Caco-2 (cell line): ENCODE data around the gene MAGI1. TPM values are rescaled to one million over a fixed set of nuclear protein-coding genes. Genes with fewer than 3 reads are reported as not detected.

Experiments used
- BruUV-seq: library from RNA; stranded (reverse); fragments of 400-500 nt; replicated peaks from 2 replicates; lab custom pipeline; 2021; lab: Mats Ljungman, UMichigan
- CTCF ChIA-PET: fragments of 300-600 bp; sonication (Branson Sonifier 250); formaldehyde crosslinking; loops from one replicate; lab custom pipeline; 2022; ENCODE audit warnings: antibody characterized with exemption; lab: Charles Lee
- POLR2A ChIA-PET: fragments of 300-600 bp; sonication (Branson Sonifier 250); formaldehyde crosslinking; loops from one replicate; lab custom pipeline; 2022; ENCODE audit warnings: antibody characterized with exemption; lab: Charles Lee
- DNase-seq, 2 experiments: peaks; one replicate each; pipeline versions ENCODE4 v3.0.0 to v3.0.0-alpha.2; 2020 to 2022
- H3K27me3 ChIP-seq: replicated peaks from 2 replicates; pipeline ENCODE4 v1.6.0; 2011; ENCODE audit warnings: low read length; ENCODE audit not compliant: control insufficient read depth, insufficient read depth
- H3K36me3 ChIP-seq: 2 replicates; pipeline ENCODE4 v1.5.1; 2011; ENCODE audit warnings: low read length; ENCODE audit not compliant: control insufficient read depth, insufficient read depth
- H3K4me1 ChIP-seq: fragments of 250-450 bp; sonication (Bioruptor Pico); 2 replicates; pipeline ENCODE4 v1.5.1; 2020; ENCODE audit warnings: mild to moderate bottlenecking
- H3K4me3 ChIP-seq: 2 replicates; pipeline ENCODE4 v1.5.1; 2011; ENCODE audit warnings: low read depth, mild to moderate bottlenecking, control low read depth, low read length
- H3K9me3 ChIP-seq: fragments of 250-450 bp; sonication (Bioruptor Pico); 2 replicates; pipeline ENCODE4 v1.5.1; 2020; ENCODE audit warnings: mild to moderate bottlenecking, moderate library complexity
- H3K27ac Mint-ChIP-seq: one replicate; pipeline ENCODE4 v1.8.0; 2022; ENCODE audit warnings: mixed read lengths; ENCODE audit not compliant: unreplicated experiment
- H3K27me3 Mint-ChIP-seq: one replicate; pipeline ENCODE4 v1.8.0; 2022; ENCODE audit warnings: mixed read lengths; ENCODE audit not compliant: insufficient read depth, unreplicated experiment
- H3K36me3 Mint-ChIP-seq: one replicate; pipeline ENCODE4 v1.8.0; 2022; ENCODE audit warnings: mild to moderate bottlenecking, mixed read lengths; ENCODE audit not compliant: insufficient read depth, unreplicated experiment
- H3K4me1 Mint-ChIP-seq: one replicate; pipeline ENCODE4 v1.8.0; 2022; ENCODE audit warnings: low read depth, mixed read lengths; ENCODE audit not compliant: unreplicated experiment
- H3K4me3 Mint-ChIP-seq: one replicate; pipeline ENCODE4 v1.8.0; 2022; ENCODE audit warnings: mild to moderate bottlenecking, moderate library complexity, mixed read lengths; ENCODE audit not compliant: unreplicated experiment
- H3K9me3 Mint-ChIP-seq: one replicate; pipeline ENCODE4 v1.8.0; 2022; ENCODE audit warnings: mixed read lengths; ENCODE audit not compliant: unreplicated experiment
- CTCF ChIP-seq, 2 experiments: fragments of 200-600 bp in 1 of 2; IDR thresholded peaks; 1 replicate in 1 of 2; 2 replicates in 1 of 2; pipeline versions ENCODE4 v1.5.1 to v1.8.0; 2011 to 2022; ENCODE audit warnings: antibody characterized with exemption in 1 of 2, control low read depth in 1 of 2, inconsistent platforms in 1 of 2, low read depth in 1 of 2, low read length in 1 of 2, mild to moderate bottlenecking in 1 of 2, moderate library complexity in 1 of 2; ENCODE audit not compliant: insufficient read depth in 1 of 2, severe bottlenecking in 1 of 2, unreplicated experiment in 1 of 2
- intact Hi-C: fragments of 100-400 bp; cut with micrococcal nuclease; formaldehyde crosslinking; loops from one replicate; pipeline ENCODE4 v1.10.0; 2022; ENCODE audit not compliant: unreplicated experiment
- total RNA-seq: library from RNA; stranded (reverse); gene quantifications from 2 replicates; pipeline ENCODE4 v1.2.3, GENCODE V29; 2022

Gene MAGI1
- total RNA-seq, 1 experiment from 2014 or later: 64.9 TPM

- intact Hi-C loops: no loop called here
- H3K4me3 ChIP-seq: no peak overlapping the region
- peaks cover 24% of the 10 kb centered on the region for H3K36me3 Mint-ChIP-seq
- POLR2A ChIA-PET: no interaction called here
- CTCF ChIA-PET: interaction anchor here (0.6 to 0.7 kb wide), 2 partner anchors 16 to 180 kb away, joined by 3 read pairs; no protein-coding TSS in a partner anchor
- no peaks in the 10 kb centered on the region for H3K27me3 ChIP-seq
- H3K27me3 Mint-ChIP-seq: no peaks in the 10 kb centered on the region
- BruUV-seq: no TSS peak
- H3K36me3 ChIP-seq: no peaks in the 10 kb centered on the region
- no peak overlapping the region for H3K4me3 Mint-ChIP-seq
- peaks cover 47% of the 10 kb centered on the region for H3K4me1 ChIP-seq
- no peak for DNase-seq
- no peak overlapping the region for H3K27ac Mint-ChIP-seq
- TF ChIP-seq CTCF (IDR thresholded peaks at IDR 0.05; ENCODE audit: insufficient read depth in 1 of 2, low read depth in 1 of 2, low read length in 1 of 2, severe bottlenecking in 1 of 2, unreplicated experiment in 1 of 2): no peak
- no peaks in the 10 kb centered on the region for H3K9me3 Mint-ChIP-seq
- H3K4me1 Mint-ChIP-seq: peaks cover 38% of the 10 kb centered on the region
- no peaks in the 10 kb centered on the region for H3K9me3 ChIP-seq
Observed at GRCh38 chr3:65968996-65969395, 69.7 kb downstream of the MAGI1 start.

DNA sequence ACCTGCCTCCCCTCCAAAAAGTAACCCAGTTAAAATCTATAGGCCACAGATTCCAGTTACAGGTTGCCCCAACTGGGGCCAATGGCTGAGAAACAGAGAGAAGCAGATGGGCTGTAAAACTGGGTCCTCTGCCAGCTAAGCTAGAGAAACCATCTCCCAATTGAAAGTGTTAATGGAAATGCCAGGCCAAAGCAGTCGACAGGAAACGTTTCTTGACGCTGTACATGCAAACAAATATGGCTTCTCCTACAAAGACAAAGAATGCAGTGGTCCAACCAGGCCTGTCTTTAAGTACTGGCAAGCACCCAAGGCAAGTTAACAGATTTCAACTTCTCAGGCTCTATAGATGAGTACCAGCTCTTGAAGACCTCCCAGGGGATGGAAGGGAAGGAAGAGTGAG is 71.3 kb downstream of the MAGI1 start:
- ChIA-PET CTCF (interaction anchor here (0.6 kb wide), 1 partner anchor 119 kb away, joined by 3 read pairs; no protein-coding TSS in a partner anchor), POLR2A (no interaction called here)
- intact Hi-C loops: no loop called here
- Mint-ChIP-seq H3K27me3 (no peaks in the 10 kb centered on the region), H3K4me1 (peaks cover 45% of the 10 kb centered on the region), H3K27ac (no peak overlapping the region), H3K4me3 (no peak overlapping the region), H3K36me3 (peaks cover 29% of the 10 kb centered on the region), H3K9me3 (no peaks in the 10 kb centered on the region)
- Histone ChIP-seq H3K4me3 (no peak overlapping the region), H3K27me3 (no peaks in the 10 kb centered on the region), H3K4me1 (peaks cover 53% of the 10 kb centered on the region), H3K9me3 (no peaks in the 10 kb centered on the region), H3K36me3 (no peaks in the 10 kb centered on the region)
- no peak for DNase-seq
- no peak for TF ChIP-seq CTCF (IDR thresholded peaks at IDR 0.05; ENCODE audit: insufficient read depth in 1 of 2, low read depth in 1 of 2, low read length in 1 of 2, severe bottlenecking in 1 of 2, unreplicated experiment in 1 of 2)
- BruUV-seq: no TSS peak

GRCh38 chr3:65964838-65965237 is 73.9 kb downstream of the MAGI1 start:
- Histone ChIP-seq H3K4me3 (no peak overlapping the region), H3K4me1 (peaks cover 65% of the 10 kb centered on the region), H3K36me3 (no peaks in the 10 kb centered on the region), H3K27me3 (no peaks in the 10 kb centered on the region), H3K9me3 (no peaks in the 10 kb centered on the region)
- CTCF ChIA-PET: no interaction called here
- Mint-ChIP-seq H3K27ac (peak overlapping the region; percentile 79), H3K4me1 (peaks cover 49% of the 10 kb centered on the region), H3K4me3 (no peak overlapping the region), H3K9me3 (no peaks in the 10 kb centered on the region), H3K36me3 (peaks cover 19% of the 10 kb centered on the region), H3K27me3 (no peaks in the 10 kb centered on the region)
- BruUV-seq: no TSS peak
- no peak for TF ChIP-seq CTCF (IDR thresholded peaks at IDR 0.05; ENCODE audit: insufficient read depth in 1 of 2, low read depth in 1 of 2, low read length in 1 of 2, severe bottlenecking in 1 of 2, unreplicated experiment in 1 of 2)
- no peak for DNase-seq
- POLR2A ChIA-PET: no interaction called here
- intact Hi-C loops: no loop called here
